HG03280 (cell line): ENCODE measurements around the gene SMG5.

Source experiments
- ATAC-seq: cut with Tn5 transposase; IDR thresholded peaks from one replicate; pipeline ENCODE4 v1.9.1; 2021; ENCODE audit warnings: mild to moderate bottlenecking, moderate library complexity; ENCODE audit not compliant: unreplicated experiment

Gene SMG5

GRCh38 chr1:156283521-156283920, 896 bp upstream of the SMG5 start:
- ATAC-seq = no peak

GRCh38 chr1:156281693-156282478, 739 bp downstream of the SMG5 start:
- ATAC-seq = peak; percentile 11

GRCh38 chr1:156281281-156281680, 1.3 kb downstream of the SMG5 start:
- ATAC-seq = peak; percentile 43

- no peak for ATAC-seq
These were observed 2.8 kb downstream of the SMG5 start for GRCh38 chr1:156279837-156280236.

GRCh38 chr1:156276966-156277381, 5.7 kb downstream of the SMG5 start:
- no peak for ATAC-seq

- ATAC-seq = no peak
These were observed 6.1 kb downstream of the SMG5 start for GRCh38 chr1:156276532-156276931.

- ATAC-seq = no peak
These were observed 12.3 kb downstream of the SMG5 start for GRCh38 chr1:156270314-156270713.

- no peak for ATAC-seq
These were observed 14.3 kb downstream of the SMG5 start for GRCh38 chr1:156268336-156268735.

- no peak for ATAC-seq
These were observed 16.6 kb downstream of the SMG5 start for GRCh38 chr1:156266051-156266450.

GRCh38 chr1:156263288-156263655, 19.4 kb downstream of the SMG5 start:
- no peak for ATAC-seq

- ATAC-seq = no peak
These were observed 20.0 kb downstream of the SMG5 start for GRCh38 chr1:156262461-156263287.

GRCh38 chr1:156260896-156261295, 21.7 kb downstream of the SMG5 start:
- no peak for ATAC-seq

GRCh38 chr1:156259805-156260204, 22.8 kb downstream of the SMG5 start:
- ATAC-seq = no peak

GRCh38 chr1:156258859-156259258, 23.8 kb downstream of the SMG5 start:
- no peak for ATAC-seq

- ATAC-seq = no peak
These were observed 24.9 kb downstream of the SMG5 start for GRCh38 chr1:156257711-156258110.

GRCh38 chr1:156253634-156254033, 29.0 kb downstream of the SMG5 start:
- no peak for ATAC-seq

GRCh38 chr1:156251527-156251926, 31.1 kb downstream of the SMG5 start:
- ATAC-seq = no peak

- ATAC-seq = no peak
These were observed 33.0 kb downstream of the SMG5 start for GRCh38 chr1:156249593-156249992.

GRCh38 chr1:156248323-156248683, 34.3 kb downstream of the SMG5 start:
- no peak for ATAC-seq

GRCh38 chr1:156247460-156248322, 34.9 kb downstream of the SMG5 start, which contains the start of gene PAQR6:
TSS of gene PAQR6 (minus strand) at chr1:156248056. CDS start at chr1:156246731, 1,325 bp downstream.
- ATAC-seq = no peak

- ATAC-seq = no peak
These were observed 35.7 kb downstream of the SMG5 start for GRCh38 chr1:156246781-156247459.
